CD14-positive monocyte (primary cell): ENCODE measurements around the gene NKX2-1. TPM values are rescaled to one million over a fixed set of nuclear protein-coding genes. Genes with fewer than 3 reads are reported as not detected.

Source experiments
- DNase-seq, 3 donors: peaks; one replicate each; pipeline ENCODE4 v3.0.0-alpha.2; 2011 to 2022
- H2AFZ ChIP-seq: 2 replicates; pipeline ENCODE4 v1.6.0; 2012; ENCODE audit warnings: mild to moderate bottlenecking, low read depth, low read length, inconsistent platforms; ENCODE audit not compliant: insufficient read depth, poor library complexity, severe bottlenecking
- H3K27ac ChIP-seq, 2 donors: 1 replicate in 1 of 2; 2 replicates in 1 of 2; pipeline ENCODE4 v1.5.1; 2012 to 2013; ENCODE audit warnings: low read length in 2 of 2, control low read depth in 1 of 2, inconsistent platforms in 1 of 2, low read depth in 1 of 2, mild to moderate bottlenecking in 1 of 2
- H3K27me3 ChIP-seq, 2 donors: one replicate each; pipeline versions ENCODE4 v1.6.0 to v1.6.1; 2011 to 2013; ENCODE audit warnings: low read length in 2 of 2; ENCODE audit not compliant: control insufficient read depth in 2 of 2, insufficient read depth in 2 of 2
- H3K36me3 ChIP-seq, 2 donors: replicated peaks in 1 of 2; 1 replicate in 1 of 2; 2 replicates in 1 of 2; pipeline versions ENCODE4 v1.5.1 to v1.6.1; 2012 to 2013; ENCODE audit warnings: low read length in 2 of 2, control low read depth in 1 of 2, inconsistent platforms in 1 of 2, mild to moderate bottlenecking in 1 of 2; ENCODE audit not compliant: insufficient read depth in 2 of 2, control insufficient read depth in 1 of 2
- H3K4me1 ChIP-seq, 2 donors: 1 replicate in 1 of 2; 2 replicates in 1 of 2; pipeline versions ENCODE4 v1.5.1 to v1.6.1; 2012 to 2013; ENCODE audit warnings: low read length in 2 of 2, control low read depth in 1 of 2, inconsistent platforms in 1 of 2, mild to moderate bottlenecking in 1 of 2, moderate library complexity in 1 of 2; ENCODE audit not compliant: insufficient read depth in 2 of 2, control insufficient read depth in 1 of 2
- H3K4me2 ChIP-seq: replicated peaks from 2 replicates; pipeline ENCODE3; 2012; ENCODE audit warnings: low read length, moderate library complexity, mild to moderate bottlenecking; ENCODE audit not compliant: poor library complexity, severe bottlenecking; ENCODE audit errors: extremely low read depth
- H3K4me3 ChIP-seq, 3 experiments: fragments of 200-600 bp in 1 of 3; sonication (generic) in 1 of 3; replicated peaks in 1 of 3; 1 replicate in 2 of 3; 2 replicates in 1 of 3; pipeline ENCODE4 v1.5.1; 2011 to 2013; ENCODE audit warnings: low read length in 3 of 3, mild to moderate bottlenecking in 3 of 3, control low read depth in 2 of 3, low read depth in 2 of 3, inconsistent platforms in 1 of 3, moderate library complexity in 1 of 3
- H3K79me2 ChIP-seq: 2 replicates; pipeline ENCODE4 v1.6.0; 2012; ENCODE audit warnings: mild to moderate bottlenecking, control low read depth, inconsistent platforms, low read length, moderate library complexity; ENCODE audit not compliant: insufficient read depth
- H3K9ac ChIP-seq: 2 replicates; pipeline ENCODE4 v1.6.0; 2017; ENCODE audit warnings: low read length, mild to moderate bottlenecking; ENCODE audit not compliant: insufficient read depth, poor library complexity, severe bottlenecking
- H3K9me3 ChIP-seq, 2 donors: replicated peaks in 1 of 2; 1 replicate in 1 of 2; 2 replicates in 1 of 2; pipeline versions ENCODE4 v1.5.1 to v1.6.1; 2012 to 2013; ENCODE audit warnings: low read length in 2 of 2, control low read depth in 1 of 2; ENCODE audit not compliant: control insufficient read depth in 1 of 2, insufficient read depth in 1 of 2
- H4K20me1 ChIP-seq: 2 replicates; pipeline ENCODE4 v1.6.0; 2012; ENCODE audit warnings: mild to moderate bottlenecking, low read length, control low read depth, moderate library complexity; ENCODE audit not compliant: insufficient read depth
- H3K27ac Mint-ChIP-seq, 7 donors: one replicate each; pipeline ENCODE4 v1.8.0; 2020; ENCODE audit warnings: mild to moderate bottlenecking in 7 of 7, mixed read lengths in 7 of 7, moderate library complexity in 6 of 7, inconsistent platforms in 2 of 7
- H3K27me3 Mint-ChIP-seq, 3 donors: one replicate each; pipeline ENCODE4 v1.8.0; 2021 to 2022; ENCODE audit warnings: low read depth in 3 of 3, mild to moderate bottlenecking in 3 of 3, mixed read lengths in 3 of 3, moderate library complexity in 3 of 3, inconsistent platforms in 1 of 3
- H3K36me3 Mint-ChIP-seq, 2 donors: one replicate each; pipeline ENCODE4 v1.8.0; 2020; ENCODE audit warnings: mixed read lengths in 2 of 2, inconsistent platforms in 1 of 2, mild to moderate bottlenecking in 1 of 2
- H3K4me1 Mint-ChIP-seq: one replicate; pipeline ENCODE4 v1.8.0; 2020; ENCODE audit warnings: mild to moderate bottlenecking, mixed read lengths
- H3K4me3 Mint-ChIP-seq, 2 donors: one replicate each; pipeline ENCODE4 v1.8.0; 2020; ENCODE audit warnings: mild to moderate bottlenecking in 2 of 2, mixed read lengths in 2 of 2, moderate library complexity in 1 of 2
- H3K9me3 Mint-ChIP-seq, 7 donors: one replicate each; pipeline ENCODE4 v1.8.0; 2020 to 2022; ENCODE audit warnings: mixed read lengths in 7 of 7, mild to moderate bottlenecking in 6 of 7, moderate library complexity in 6 of 7, inconsistent platforms in 2 of 7
- WGBS: methylation state at CpG from one replicate; pipeline ENCODE4 v1.1.5; 2013; ENCODE audit warnings: missing lambda C conversion rate; ENCODE audit not compliant: insufficient coverage; 5-methylcytosine and 5-hydroxymethylcytosine counted together
- intact Hi-C, 2 donors: fragments of 100-400 bp; cut with micrococcal nuclease; formaldehyde crosslinking; loops; one replicate each; pipeline versions ENCODE4 v1.15.0 to v1.15.1; 2023
- polyA plus RNA-seq, 3 donors: library from polyadenylated mRNA; depleted of rRNA in 1 of 3; unstranded in 2 of 3; stranded (reverse) in 1 of 3; fragments of 300-500 nt in 2 of 3; fragments of >200 nt in 1 of 3; fragmentation: Illumina TruSeq in 2 of 3; gene quantifications; 1 replicate in 2 of 3; 2 replicates in 1 of 3; pipeline ENCODE4 v1.2.3, GENCODE V29; 2012 to 2021
- TF ChIP-seq, protein P1 (sequence below): fragments of 200-600 bp; IDR thresholded peaks from one replicate; pipeline ENCODE4 v1.8.0; 2022; ENCODE audit warnings: antibody characterized with exemption, mild to moderate bottlenecking

NKX2-1 gene
- polyA plus RNA-seq, 3 donors, result not detected

DNA sequence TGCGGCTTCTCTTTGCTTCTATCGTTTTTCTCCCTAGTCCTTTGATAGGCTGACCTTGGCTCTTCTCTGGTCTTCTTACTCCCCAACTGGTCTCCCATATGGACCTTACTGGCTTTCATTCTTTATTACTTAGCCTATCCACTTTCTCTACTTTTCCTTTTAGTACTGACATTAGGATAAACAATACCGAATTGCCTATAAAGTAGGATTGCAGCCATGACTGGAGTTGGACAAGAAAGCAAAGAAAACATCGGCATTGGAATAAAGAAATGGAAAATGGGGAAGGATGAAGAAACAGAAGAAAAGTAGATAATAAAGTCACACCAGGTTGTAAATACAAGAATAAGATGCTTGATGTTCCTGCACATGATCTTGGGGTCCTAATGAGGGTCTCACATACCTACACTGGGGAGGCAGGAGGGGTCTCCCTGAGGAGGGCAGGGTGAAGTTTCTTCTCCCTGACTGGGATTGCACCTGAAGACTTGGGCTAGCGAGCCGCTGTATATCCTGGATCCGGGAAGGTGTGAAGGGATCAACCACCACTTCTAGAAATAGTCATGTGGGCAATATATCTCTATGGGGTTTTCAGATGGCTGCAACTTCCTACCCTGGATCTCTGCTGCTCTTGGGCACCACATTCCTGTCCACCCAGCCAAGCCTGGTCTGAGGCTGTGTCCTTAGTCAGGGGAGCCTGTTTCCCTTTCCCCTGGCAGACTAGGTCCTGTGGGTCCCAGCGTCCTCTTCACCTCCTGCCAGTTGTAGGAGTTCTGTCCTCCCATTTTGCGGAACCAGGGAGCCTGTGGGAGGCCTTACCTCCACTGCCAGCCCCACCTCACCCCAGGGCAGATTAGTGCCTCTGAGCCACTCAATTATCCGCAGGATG is 13.1 kb downstream of the NKX2-1 start:
- Histone ChIP-seq H3K4me2 (no peak overlapping the region), H3K4me3 (no peak overlapping the region), H3K4me1 (no peaks in the 10 kb centered on the region), H3K9ac (no peak overlapping the region), H4K20me1 (no peaks in the 10 kb centered on the region), H3K27ac (no peak overlapping the region), H2AFZ (no peak overlapping the region), H3K79me2 (no peaks in the 10 kb centered on the region), H3K27me3 (peaks cover 92 to 96% of the 10 kb centered on the region in 2 donors), H3K36me3 (no peaks in the 10 kb centered on the region), H3K9me3 (peaks cover 0 to 68% of the 10 kb centered on the region in 2 donors)
- peaks cover 2% of the 10 kb centered on the region for H3K4me1 Mint-ChIP-seq
- peaks cover 3 to 45% (median 33%) of the 10 kb centered on the region in 7 donors for H3K9me3 Mint-ChIP-seq
- DNase-seq, result no peak
- TF ChIP-seq, protein P1, sequence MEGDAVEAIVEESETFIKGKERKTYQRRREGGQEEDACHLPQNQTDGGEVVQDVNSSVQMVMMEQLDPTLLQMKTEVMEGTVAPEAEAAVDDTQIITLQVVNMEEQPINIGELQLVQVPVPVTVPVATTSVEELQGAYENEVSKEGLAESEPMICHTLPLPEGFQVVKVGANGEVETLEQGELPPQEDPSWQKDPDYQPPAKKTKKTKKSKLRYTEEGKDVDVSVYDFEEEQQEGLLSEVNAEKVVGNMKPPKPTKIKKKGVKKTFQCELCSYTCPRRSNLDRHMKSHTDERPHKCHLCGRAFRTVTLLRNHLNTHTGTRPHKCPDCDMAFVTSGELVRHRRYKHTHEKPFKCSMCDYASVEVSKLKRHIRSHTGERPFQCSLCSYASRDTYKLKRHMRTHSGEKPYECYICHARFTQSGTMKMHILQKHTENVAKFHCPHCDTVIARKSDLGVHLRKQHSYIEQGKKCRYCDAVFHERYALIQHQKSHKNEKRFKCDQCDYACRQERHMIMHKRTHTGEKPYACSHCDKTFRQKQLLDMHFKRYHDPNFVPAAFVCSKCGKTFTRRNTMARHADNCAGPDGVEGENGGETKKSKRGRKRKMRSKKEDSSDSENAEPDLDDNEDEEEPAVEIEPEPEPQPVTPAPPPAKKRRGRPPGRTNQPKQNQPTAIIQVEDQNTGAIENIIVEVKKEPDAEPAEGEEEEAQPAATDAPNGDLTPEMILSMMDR, result no peak
- intact Hi-C loops, result no loop called here
- WGBS, result 7% methylated on average over 2 of the region's 10 CpGs
- peaks cover 0 to 15% of the 10 kb centered on the region in 2 donors for H3K36me3 Mint-ChIP-seq
- H3K27me3 Mint-ChIP-seq, result peaks cover 86 to 95% (median 89%) of the 10 kb centered on the region in 3 donors
- H3K27ac Mint-ChIP-seq, result no peak overlapping the region
- H3K4me3 Mint-ChIP-seq, result peak overlapping the region in 1 of 2 donors; percentile 65

DNA sequence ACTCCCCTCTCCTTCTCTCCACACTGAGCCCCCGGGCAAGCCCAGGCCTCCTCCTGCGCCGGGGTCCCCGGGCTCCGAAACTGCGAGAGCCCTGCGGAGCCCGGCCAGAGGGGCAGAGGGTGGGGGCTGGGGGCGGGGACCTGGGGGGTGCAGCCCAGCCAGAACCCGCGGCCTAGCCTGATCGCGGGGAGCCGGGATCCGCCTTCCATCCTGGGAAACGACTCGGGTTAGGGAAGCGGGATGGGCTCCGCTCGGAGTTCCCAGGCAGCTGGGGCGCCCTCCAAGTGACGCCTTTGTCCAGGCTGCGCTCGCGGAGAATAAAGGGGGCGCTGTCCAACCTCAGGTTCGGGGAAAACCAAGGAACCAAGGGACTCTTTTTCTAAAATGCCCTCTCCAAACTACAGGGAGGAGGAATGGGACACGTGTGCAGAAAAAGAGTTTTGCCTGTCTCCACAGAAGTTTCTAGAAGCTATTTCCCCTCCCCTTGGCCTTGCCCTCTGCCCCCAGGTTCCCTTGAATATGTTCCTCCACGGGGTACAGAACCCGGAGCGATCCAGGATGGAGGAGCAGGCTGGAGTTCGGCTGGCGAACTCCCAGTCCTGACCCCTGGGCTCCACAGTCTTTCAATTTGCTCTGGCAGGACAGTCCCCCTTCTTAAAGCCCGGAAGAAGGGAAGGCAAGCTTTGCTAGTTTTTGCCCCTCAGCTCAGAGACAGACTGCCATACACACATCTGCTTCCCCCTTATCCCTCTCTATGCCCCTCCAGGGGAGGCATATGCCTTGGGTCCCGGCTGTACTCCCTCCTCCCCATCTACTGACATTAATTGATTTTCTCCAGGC is 13.9 kb downstream of the NKX2-1 start:
- Mint-ChIP-seq H3K27ac (peak overlapping the region in 1 of 7 donors; percentile 57), H3K36me3 (peaks cover 0 to 15% of the 10 kb centered on the region in 2 donors), H3K9me3 (peaks cover 3 to 43% (median 33%) of the 10 kb centered on the region in 7 donors), H3K4me3 (peak overlapping the region in 1 of 2 donors; percentile 65), H3K4me1 (peaks cover 2% of the 10 kb centered on the region), H3K27me3 (peaks cover 91 to 98% (median 93%) of the 10 kb centered on the region in 3 donors)
- Histone ChIP-seq H3K4me2 (no peak overlapping the region), H3K9ac (no peak overlapping the region), H3K27ac (no peak overlapping the region), H3K9me3 (peaks cover 0 to 67% of the 10 kb centered on the region in 2 donors), H3K36me3 (no peaks in the 10 kb centered on the region), H3K79me2 (no peaks in the 10 kb centered on the region), H4K20me1 (no peaks in the 10 kb centered on the region), H2AFZ (no peak overlapping the region), H3K4me3 (no peak overlapping the region), H3K4me1 (no peaks in the 10 kb centered on the region), H3K27me3 (peaks cover 96 to 99% of the 10 kb centered on the region in 2 donors)
- no peak for DNase-seq
- TF ChIP-seq, protein P1, result no peak
- 4% methylated on average over 28 of the region's 35 CpGs for WGBS
- intact Hi-C loops, result no loop called here
